Measurements from ENCODE around the gene RELN.

- TF ChIP-seq PKNOX1 (IDR thresholded peaks at IDR 0.05) (no peak), CTCF (IDR thresholded peaks at IDR 0.05 in 2 of 3, conservative IDR thresholded peaks at IDR 0.05 in 1 of 3; ENCODE audit: control insufficient read depth in 2 of 3, extremely low read depth in 1 of 3, insufficient read depth in 1 of 3, low read depth in 3 of 3, low read length in 3 of 3) (no peak), JUND (IDR thresholded peaks at IDR 0.05; ENCODE audit: low read depth, low read length) (no peak), RAD21 (IDR thresholded peaks at IDR 0.05; ENCODE audit: insufficient read depth, low read depth, low read length) (no peak), USF1 (IDR thresholded peaks at IDR 0.05; ENCODE audit: borderline replicate concordance, extremely low read length, insufficient read depth, low read depth, low read length) (no peak), POLR2A (IDR thresholded peaks at IDR 0.05; ENCODE audit: low read depth, low read length) (no peak), NR2C2 (IDR thresholded peaks at IDR 0.05; ENCODE audit: borderline replicate concordance, control insufficient read depth, insufficient read length, low read depth) (no peak), EZH2 (IDR thresholded peaks at IDR 0.05; ENCODE audit: borderline replicate concordance, control insufficient read depth, low read depth, low read length) (no peak), CHD1 (IDR thresholded peaks at IDR 0.05; ENCODE audit: low read depth, low read length) (no peak), CREB1 (IDR thresholded peaks at IDR 0.05; ENCODE audit: low read depth) (no peak), CHD2 (IDR thresholded peaks at IDR 0.05; ENCODE audit: borderline replicate concordance, low read depth, low read length) (no peak), RB1 (IDR thresholded peaks at IDR 0.05; ENCODE audit: borderline replicate concordance) (no peak), NBN (IDR thresholded peaks at IDR 0.05) (no peak)
Measured at GRCh38 chr7:103592844-103593243, 396.6 kb downstream of the RELN start.

All from GM12878 (cell line).